GM19043 (cell line): ENCODE measurements around the gene RHBDL3.
"Not testable (repeated sequence)": the region's sequence is repeated elsewhere in the genome, so short reads cannot be mapped to it uniquely, and the experiment has no call there.

ENCODE experiments used
- ATAC-seq: cut with Tn5 transposase; IDR thresholded peaks from one replicate; pipeline ENCODE4 v1.9.1; 2021; ENCODE audit warnings: low read depth; ENCODE audit not compliant: unreplicated experiment

The RHBDL3 gene

DNA sequence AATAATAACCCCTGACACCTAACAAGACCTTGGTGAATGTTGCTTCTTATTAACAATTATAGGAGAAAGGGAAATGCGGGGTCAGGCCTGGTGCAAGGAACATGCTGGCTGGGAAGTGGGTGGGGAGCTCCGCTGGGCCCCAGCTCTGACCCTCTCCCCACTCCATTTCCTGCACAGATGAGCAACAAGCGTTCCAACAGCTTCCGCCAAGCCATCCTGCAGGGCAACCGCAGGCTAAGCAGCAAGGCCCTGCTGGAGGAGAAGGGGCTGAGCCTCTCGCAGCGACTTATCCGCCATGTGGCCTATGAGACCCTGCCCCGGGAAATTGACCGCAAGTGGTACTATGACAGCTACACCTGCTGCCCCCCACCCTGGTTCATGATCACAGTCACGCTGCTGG lies 23.0 kb downstream of the RHBDL3 start:
- ATAC-seq, result no peak

DNA sequence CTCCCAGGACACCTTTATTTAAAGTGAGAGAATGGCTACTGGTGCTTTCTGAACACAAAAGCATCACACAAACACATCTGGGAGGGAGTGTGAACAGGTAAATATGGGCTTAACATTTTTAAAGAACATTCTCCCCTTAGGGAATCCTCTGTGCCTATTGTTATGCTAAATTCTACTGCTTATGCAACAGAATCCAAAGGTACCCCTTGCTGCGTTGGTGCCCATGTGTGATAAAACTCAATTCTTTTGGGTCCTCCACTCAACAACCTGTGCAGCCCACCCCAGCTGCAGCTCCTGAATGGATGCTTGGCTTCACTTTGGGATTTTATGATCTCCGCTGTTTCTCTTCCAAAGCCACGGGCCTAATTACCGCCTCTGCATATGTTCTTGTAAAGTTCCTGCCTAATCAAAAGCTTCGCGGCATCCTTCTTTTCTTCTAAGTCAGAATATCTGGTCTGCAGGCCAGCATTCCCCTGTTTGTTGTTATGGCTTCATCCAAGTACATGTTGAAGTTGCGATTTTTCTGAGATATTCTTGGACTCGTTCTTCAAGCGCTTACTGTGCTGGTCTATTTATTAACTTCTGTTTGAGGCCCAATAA lies 23.9 kb downstream of the RHBDL3 start:
- ATAC-seq, result no peak

DNA sequence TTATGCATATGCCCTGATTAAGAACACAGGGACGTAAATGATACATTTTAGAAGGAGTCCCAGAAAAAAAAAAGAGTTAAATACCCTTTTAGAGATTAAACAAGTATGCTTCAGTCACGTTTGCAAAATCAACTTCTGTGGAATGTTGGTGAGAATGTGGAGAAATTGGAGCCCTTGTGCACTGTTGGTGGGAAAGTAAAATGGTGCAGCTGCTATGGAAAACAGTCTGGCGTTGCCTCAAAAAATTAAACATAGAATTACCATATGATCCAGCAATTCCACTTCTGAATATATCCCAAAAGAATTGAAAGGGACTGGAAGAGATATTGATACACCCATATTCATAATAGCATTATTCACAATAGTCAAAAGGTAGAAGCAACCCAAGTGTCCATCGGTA lies 26.5 kb downstream of the RHBDL3 start:
- ATAC-seq, result no peak

DNA sequence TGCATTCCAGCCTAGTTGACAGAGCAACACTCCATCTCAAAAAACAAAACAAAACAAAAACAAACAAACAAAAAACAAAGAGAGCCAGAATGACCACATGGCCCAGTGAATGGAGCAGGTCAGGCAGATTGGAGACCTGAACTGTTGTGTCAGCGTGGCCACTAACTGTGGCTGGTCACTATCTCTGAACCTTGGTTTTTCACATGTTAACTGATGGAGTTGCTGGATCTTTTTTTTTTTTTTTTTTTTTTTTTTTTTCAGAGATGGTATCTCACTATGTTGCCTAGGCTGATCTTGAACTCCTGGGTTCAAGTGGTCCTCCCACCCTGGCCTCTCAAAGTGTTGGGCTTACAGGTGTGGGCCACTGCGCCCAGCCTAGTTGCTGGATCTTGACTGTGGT lies 31.8 kb downstream of the RHBDL3 start:
- ATAC-seq, result no peak

DNA sequence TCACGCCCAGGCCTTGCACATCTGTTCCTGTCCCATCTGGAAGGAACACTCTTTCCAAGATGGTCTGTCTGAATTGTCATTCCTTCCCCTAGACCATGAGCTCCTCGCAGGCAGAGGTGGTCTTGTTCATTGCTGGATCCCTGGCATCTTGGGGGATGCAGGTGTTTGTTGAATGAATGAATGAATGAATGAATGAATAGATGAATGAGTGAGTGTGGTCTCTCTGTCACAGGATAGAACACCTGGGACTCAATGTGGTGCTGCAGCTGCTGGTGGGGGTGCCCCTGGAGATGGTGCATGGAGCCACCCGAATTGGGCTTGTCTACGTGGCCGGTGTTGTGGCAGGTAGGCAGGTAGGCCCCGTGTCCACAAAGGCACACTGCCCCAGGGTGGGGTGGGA lies 32.2 kb downstream of the RHBDL3 start:
- no peak for ATAC-seq

DNA sequence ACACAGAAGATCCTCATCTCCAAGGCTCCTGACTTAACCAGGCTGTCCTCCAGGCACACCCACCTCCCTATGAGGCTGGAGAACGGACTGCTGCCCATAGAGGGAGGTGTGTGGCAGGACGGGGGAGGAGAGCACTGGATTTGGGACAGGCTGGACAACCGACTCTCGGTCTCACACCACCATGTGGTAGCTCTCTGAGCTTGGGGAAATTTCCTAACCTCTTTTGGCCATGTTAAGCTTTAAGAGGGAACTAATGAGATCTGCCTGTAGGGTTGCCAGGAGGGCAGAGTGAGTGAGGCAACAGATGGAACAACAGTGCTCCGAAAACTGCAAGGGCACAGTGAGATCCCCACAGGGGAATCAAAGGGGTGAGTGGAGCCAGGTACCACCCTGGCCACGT lies 32.7 kb downstream of the RHBDL3 start:
- ATAC-seq, result no peak

DNA sequence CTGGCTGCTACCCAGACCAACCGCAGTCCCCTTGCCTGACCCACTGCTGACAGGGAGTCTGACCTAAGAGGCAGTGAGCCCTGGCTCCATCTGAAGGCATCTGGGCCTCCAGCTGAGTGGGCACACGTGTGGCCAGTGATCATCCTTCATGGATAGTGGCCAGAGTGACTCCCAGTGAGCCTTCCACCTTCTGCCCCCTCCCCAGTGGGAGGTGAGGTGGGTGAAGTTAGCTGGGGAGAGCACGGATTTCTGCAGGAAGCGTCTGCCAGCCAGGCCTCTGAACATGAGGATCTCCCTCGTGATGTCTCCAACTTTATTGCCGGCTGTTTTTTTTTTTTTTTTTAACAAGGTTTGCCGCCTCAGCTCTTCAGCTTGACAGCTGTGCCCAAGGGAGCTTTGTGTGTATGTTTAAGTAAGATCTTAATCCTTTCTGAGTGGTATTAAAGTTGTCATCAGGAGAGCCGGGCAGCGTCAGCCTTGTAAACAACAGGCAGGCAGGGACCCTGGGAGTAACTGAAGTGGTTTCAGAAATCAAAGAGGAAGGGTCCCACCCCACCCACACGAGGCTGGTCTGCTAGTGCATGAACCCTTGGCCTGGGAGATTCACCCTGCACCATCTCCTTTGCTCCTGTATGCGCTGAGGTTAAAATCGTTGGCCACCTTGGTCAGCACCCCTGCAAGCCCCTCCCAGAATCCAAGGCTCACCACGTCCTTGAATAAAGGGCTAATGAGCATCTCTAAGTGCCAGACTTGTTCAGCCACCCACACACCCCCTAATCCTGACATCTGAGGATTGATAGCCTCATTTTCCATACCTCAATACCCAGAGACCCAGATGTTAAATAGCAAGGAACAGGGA lies 33.3 kb downstream of the RHBDL3 start:
- no peak for ATAC-seq

DNA sequence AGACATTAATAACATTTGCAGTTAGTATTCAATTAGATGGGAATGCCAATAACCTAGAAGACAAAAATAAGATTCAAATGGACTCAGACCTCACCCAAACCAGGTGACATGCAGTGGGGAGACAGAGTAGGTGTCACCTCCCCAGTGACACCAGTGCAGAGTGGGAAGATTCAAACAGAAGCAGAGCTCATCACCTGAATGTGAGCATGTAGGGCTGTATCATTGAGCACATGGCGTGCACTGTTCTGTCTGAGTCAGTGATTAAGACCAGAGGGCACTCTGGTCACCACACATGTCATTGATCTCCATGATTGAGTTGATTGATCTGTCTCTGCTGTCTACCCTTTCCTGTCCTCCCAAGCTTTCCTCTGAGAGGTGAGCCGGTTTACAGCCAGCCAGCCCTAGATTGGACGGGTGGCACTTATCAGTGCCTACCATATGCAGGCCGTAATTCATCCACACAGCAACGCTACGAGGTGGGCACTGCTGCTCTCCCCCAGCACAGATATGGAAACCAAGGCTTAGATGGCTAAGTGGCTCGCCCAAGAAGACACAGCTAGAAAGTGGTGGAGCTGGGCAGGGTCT lies 34.0 kb downstream of the RHBDL3 start:
- ATAC-seq, result no peak

DNA sequence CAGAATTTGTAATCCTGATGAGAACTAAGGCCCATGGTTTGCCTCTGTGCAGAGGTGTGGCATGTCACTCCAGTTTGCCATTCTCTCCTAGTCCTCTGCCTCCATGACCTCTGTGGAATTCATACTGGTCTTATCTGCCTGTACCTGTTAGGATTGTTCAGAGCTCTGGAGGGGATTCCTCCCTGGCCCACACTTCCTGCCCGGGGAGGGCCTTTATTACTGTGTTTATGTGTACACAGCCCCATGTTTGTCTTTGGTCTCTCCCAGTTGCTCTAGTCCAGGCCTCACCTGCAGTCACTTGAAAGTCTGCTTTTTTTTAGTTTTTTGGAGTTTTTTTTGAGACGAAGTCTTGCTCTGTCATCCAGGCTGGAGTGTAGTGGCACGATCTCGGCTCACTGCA lies 36.4 kb downstream of the RHBDL3 start:
- no peak for ATAC-seq

DNA sequence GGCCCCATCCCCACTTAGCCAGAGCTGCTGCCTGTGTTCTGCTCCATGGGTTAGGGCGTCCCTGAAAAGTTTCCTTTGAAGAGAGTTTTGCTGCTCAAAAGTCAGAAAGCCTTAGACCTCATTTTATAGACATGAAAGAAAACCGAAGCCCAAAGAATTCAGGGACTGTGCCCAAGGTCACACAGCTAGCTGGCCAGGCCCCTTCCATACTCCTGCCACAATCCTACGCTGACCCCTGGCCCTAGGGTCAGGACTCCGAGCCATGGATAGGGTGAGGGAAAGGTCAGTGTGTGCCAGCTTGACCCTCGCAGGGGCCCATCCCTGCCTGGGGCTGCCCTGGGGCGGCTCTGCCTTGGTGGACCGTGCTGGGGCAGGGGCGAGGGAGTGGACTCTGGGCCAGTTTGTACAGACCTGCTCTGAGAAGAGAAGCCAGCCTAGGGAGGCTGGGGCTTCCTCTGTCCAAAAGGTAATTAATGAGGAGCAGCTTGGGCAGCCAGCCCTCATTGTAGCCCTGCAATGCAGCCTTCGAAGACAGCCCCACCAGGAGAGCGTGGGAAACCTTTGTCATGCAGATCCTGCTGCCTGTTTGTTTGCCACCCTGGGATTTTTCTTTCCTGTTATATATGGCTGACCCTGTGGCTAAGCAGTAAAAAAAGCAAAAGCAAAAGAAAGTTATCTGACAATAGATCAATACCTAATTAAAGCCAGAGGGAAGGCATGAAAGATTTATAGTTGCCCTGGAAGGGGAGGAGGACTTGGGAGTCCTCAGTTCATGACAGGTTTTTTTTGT lies 37.4 kb downstream of the RHBDL3 start:
- no peak for ATAC-seq

DNA sequence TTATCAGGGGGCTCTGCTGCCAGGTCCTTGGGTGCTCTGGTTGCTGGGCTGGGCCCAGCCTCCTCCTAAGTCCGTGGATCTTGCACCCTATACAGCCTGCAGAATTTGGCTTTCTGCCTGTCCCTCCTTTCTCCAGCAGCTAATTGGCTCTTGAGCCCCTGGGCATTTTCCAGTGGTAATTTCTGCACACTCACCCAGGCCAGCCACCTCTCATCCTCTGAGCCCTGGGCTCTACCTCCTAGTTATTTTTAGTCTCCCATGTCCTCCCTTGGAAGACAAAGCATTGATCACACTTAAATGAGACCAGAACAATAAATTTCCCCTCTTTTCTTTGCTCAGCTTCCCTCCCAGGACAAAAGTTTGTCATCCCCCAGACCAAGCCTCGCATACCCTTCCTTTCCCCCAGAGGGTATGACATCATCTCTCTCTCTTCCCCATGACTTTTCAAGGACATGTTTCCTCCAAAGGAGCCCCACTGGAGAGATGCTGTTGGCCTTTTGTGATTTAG lies 38.2 kb downstream of the RHBDL3 start:
- ATAC-seq, result no peak

DNA sequence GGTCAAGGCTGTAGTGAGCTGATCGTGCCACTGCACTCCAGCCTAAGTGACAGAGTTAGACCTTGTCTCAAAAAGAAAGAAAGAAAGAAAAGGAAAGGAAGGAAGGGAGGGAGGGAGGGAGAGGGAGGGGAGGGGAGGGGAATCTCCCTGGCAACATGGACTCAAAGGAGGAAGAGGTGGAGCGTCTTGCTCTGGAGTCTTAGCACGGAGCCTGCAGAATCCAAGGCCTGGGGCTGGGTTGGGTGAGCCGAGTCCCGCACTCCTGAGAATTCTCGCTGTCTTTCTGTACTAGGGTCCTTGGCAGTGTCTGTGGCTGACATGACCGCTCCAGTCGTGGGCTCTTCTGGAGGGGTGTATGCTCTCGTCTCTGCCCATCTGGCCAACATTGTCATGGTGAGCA lies 39.4 kb downstream of the RHBDL3 start:
- no peak for ATAC-seq

DNA sequence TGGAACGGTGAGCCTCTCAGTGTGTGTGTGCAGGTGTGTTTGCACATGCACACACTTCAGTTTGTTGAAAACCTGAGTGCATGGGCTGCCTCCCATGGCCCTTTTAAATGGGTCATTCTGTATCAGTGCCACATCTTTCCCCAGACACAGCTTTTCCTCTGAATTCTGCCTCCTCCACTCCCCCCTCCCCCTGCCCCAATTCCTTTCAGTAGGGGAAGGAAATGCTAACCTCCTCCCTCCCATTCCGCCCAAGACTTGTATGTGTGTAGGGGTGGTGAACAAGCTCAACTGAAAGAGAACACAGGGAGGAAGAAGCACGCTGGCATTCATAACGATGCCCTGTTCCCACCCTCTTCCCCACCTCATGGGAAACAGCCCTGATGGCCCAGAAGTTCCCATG lies 42.0 kb downstream of the RHBDL3 start:
- ATAC-seq, result no peak

DNA sequence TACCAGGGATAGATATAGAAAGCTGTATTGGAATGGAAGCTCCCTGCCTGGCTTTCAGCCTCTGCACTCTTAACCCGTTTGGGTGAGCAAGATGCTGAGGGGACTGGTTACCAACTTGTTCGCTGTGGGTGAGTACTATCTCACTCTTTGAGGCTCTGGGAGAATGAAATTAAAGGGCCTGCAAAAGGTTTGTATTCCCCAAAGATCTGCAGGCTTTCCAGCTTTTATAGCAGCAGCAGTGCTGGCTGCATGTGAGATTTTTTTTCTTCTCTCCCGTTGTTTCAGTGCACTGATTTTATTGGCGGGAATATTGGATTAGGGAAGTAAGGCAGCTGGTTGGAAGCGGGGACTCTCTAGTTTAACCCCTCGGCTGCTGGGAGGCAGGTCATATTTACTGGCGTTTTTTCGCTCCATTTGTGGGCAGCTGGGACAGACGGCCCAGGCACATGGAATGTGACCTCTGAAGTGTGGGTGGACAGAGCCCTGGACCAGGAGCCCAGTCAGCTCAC lies 45.5 kb downstream of the RHBDL3 start:
- ATAC-seq, result no peak

DNA sequence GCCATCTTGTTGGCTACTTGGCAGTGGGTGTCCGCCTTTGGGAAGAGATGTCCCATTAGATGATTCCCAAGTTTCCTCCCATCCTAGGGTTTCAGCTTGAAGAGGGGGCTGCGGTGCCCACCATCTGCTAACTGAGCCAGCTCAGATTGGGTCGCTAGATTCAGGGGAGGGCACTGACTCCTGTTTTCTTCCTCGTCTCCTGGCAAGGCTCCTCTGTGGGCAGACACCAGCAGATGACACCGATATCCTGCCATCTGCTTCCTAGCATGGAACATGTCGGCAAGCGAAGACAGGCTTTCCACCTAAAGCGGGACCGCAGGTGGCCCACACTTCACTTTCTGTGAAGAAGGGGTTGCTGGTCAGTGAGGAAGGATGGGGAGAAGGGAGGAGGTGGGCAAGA lies 49.0 kb downstream of the RHBDL3 start:
- no peak for ATAC-seq

DNA sequence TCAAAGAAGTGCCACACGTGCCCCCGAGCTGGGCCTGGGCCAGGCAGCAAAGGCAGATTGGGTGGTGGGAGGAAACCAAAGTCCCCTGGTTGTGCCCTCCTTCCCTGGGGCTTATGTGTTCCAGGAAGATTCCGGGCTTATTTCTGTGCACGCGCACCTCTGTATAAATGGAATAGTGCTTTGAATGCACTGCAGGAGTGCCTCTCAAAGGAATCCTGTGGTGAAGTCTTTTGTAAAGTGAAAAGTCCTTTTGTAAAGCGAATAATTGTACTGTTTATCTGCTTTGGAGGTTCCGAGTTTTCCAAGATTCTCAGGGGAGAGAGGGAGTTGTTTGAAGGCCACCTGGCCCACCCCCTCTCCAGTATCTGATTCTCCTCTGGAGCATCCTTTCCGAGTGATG lies 49.5 kb downstream of the RHBDL3 start:
- ATAC-seq, result no peak

DNA sequence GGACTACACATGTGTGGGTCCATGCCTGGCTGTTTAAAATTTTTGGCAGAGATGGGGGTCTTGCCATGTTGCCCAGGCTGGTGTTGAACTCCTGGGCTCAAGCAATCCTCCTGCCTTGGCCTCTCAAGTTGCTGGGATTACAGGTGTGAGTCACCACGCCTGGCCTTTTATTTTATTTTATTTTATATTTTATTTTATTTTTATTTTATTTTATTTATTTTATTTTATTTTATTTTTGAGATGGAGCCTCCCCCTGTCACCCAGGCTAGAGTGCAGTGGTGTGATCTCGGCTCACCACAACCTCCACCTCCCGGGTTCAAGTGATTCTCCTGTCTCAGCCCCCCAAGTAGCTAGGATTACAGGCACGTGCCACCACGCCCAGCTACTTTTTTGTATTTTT lies 51.0 kb downstream of the RHBDL3 start:
- not testable (repeated sequence) for ATAC-seq

DNA sequence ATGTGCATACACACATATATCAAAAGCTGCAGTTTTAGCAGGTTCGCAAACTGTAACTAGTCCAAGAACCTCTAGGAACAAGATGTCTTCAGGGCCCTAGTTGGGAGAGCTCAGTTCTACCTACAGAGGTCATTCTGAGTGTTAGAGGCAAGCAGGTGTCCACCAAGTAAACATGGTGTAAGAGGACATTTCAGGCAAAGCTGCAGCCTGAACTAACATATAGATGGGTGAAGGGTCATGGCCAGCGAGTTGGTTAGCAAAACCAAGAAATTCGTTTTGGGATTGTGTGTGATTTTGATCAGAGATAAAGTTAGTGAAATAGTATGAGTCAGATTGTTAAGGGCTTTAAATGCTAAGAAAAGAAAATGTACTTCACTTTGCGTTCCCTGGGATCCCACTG lies 51.7 kb downstream of the RHBDL3 start:
- no peak for ATAC-seq

DNA sequence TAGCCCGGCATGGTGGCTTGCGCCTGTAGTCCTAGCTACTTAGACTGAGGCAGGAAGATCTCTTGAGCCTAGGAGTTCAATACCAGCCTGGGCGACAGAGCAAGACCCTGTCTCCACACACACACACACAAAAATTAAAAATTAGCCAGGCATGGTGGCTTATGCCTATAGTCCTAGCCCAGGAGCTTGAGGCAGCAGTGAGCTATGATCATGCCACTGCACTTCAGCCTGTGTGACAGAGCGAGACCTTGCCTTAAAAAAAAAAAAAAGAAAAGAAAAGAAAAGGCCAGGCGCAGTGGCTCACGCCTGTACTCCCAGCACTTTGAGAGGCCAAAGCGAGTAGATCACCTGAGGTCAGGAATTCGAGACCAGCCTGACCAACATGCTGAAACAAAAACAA lies 52.4 kb downstream of the RHBDL3 start:
- ATAC-seq, result no peak

DNA sequence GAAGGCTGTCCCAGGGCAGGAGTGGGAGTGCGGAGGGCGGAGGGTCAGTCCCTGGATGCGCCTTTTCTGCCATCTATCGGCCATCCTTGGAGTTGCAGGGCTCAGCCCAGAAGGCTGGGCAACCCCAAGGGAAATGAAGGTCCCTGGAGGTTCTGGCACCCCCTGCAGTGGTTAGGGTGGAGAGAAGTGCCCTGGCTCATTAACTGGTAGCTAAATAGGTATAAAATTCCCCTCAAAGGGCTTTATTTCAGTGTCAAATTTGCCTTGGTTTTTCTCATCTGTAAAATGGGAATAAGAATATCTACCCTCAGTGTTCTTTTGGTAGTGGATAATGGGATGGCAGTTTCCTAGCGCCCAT lies 53.9 kb downstream of the RHBDL3 start:
- ATAC-seq, result peak; percentile 75

DNA sequence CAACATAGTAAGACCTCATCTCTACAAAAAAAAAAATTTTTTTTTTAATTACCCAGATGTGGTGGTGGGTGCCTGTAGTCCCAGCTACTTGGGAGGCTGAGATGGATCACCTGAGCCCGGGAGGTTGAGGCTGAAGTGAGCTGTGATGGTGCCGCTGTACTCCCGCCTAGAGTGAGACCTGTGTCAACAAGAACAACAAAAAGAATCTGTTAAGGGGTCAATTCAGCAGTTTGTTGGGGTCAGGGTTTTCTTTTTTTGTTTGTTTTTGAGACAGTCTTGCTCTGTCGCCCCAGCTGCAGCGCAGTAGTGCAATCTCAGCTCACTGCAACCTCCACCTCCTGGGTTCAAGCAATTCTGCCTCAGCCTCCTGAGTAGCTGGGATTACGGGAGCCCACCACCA lies 54.4 kb downstream of the RHBDL3 start:
- not testable (repeated sequence) for ATAC-seq
